WTC11 (cell line): ENCODE results near the gene RBM18. TPM values are rescaled to one million over a fixed set of nuclear protein-coding genes. Genes with fewer than 3 reads are reported as not detected.

Experiments
- ATAC-seq: fragments of 200-7000 bp; cut with Tn5 transposase; 2 replicates; pipeline ENCODE4 v1.10.0; 2021; ENCODE audit warnings: mild to moderate bottlenecking, moderate library complexity
- CTCF ChIA-PET: fragments of 300-600 bp; sonication (Branson Sonifier 250); formaldehyde crosslinking; loops from one replicate; lab custom pipeline; 2021; ENCODE audit warnings: antibody characterized with exemption; lab: Charles Lee
- POLR2A ChIA-PET: fragments of 350-600 bp; sonication (Branson Sonifier 250); formaldehyde crosslinking; loops from one replicate; lab custom pipeline; 2021; ENCODE audit warnings: antibody characterized with exemption; lab: Charles Lee
- DNase-seq: peaks from one replicate; pipeline ENCODE4 v3.0.0; 2021; ENCODE audit warnings: low spot score
- H3K27ac Mint-ChIP-seq: 2 replicates; pipeline ENCODE4 v1.8.0; 2021; ENCODE audit warnings: mixed read lengths
- H3K27me3 Mint-ChIP-seq: 2 replicates; pipeline ENCODE4 v1.8.0; 2021; ENCODE audit warnings: low read depth, mild to moderate bottlenecking, moderate library complexity, mixed read lengths
- H3K36me3 Mint-ChIP-seq: 2 replicates; pipeline ENCODE4 v1.8.0; 2021; ENCODE audit warnings: mixed read lengths
- H3K4me1 Mint-ChIP-seq: 2 replicates; pipeline ENCODE4 v1.8.0; 2022; ENCODE audit warnings: mixed read lengths
- H3K4me3 Mint-ChIP-seq: 2 replicates; pipeline ENCODE4 v1.8.0; 2021; ENCODE audit warnings: mild to moderate bottlenecking, moderate library complexity, mixed read lengths
- H3K9me3 Mint-ChIP-seq: 2 replicates; pipeline ENCODE4 v1.8.0; 2021; ENCODE audit warnings: mixed read lengths
- E2F1 ChIP-seq: sonication (generic); formaldehyde crosslinking; IDR thresholded peaks from 2 replicates; pipeline ENCODE4 v1.8.0; 2022; ENCODE audit warnings: mild to moderate bottlenecking, missing genetic modification reagents
- ELF4 ChIP-seq: sonication (generic); formaldehyde crosslinking; IDR thresholded peaks from 2 replicates; pipeline ENCODE4 v1.8.1; 2022; ENCODE audit warnings: low read depth, mild to moderate bottlenecking, moderate library complexity, missing genetic modification reagents
- ESRRA ChIP-seq: sonication (generic); formaldehyde crosslinking; IDR thresholded peaks from 2 replicates; pipeline ENCODE4 v1.8.1; 2022; ENCODE audit warnings: mild to moderate bottlenecking, missing genetic modification reagents, borderline replicate concordance
- ETV6 ChIP-seq: sonication (generic); formaldehyde crosslinking; IDR thresholded peaks from 2 replicates; pipeline ENCODE4 v1.8.1; 2022; ENCODE audit warnings: mild to moderate bottlenecking, missing genetic modification reagents
- FOXJ3 ChIP-seq: sonication (generic); formaldehyde crosslinking; IDR thresholded peaks from 2 replicates; pipeline ENCODE4 v1.9.0; 2021; ENCODE audit warnings: missing genetic modification reagents, mild to moderate bottlenecking, borderline replicate concordance
- FOXP4 ChIP-seq: sonication (generic); formaldehyde crosslinking; IDR thresholded peaks from 2 replicates; pipeline ENCODE4 v1.8.0; 2022; ENCODE audit warnings: mild to moderate bottlenecking, missing genetic modification reagents
- HMGA2 ChIP-seq: fragments of 250-450 bp; sonication (Bioruptor Pico); IDR thresholded peaks from 2 replicates; pipeline ENCODE4 v1.4.0; 2021; ENCODE audit warnings: mild to moderate bottlenecking, moderate library complexity
- IRF2 ChIP-seq: sonication (generic); formaldehyde crosslinking; IDR thresholded peaks from 2 replicates; pipeline ENCODE4 v1.8.0; 2022; ENCODE audit warnings: low read depth, missing genetic modification reagents, borderline replicate concordance
- MXD4 ChIP-seq: fragments of 250-450 bp; sonication (Bioruptor Pico); IDR thresholded peaks from 2 replicates; pipeline ENCODE4 v1.8.0; 2021; ENCODE audit warnings: mild to moderate bottlenecking, moderate library complexity, borderline replicate concordance
- NR3C1 ChIP-seq: sonication (generic); formaldehyde crosslinking; conservative IDR thresholded peaks from 2 replicates; pipeline ENCODE4 v1.8.1; 2023; ENCODE audit warnings: low read depth, mild to moderate bottlenecking, missing genetic modification reagents
- PRDM15 ChIP-seq: sonication (generic); formaldehyde crosslinking; IDR thresholded peaks from 2 replicates; pipeline ENCODE4 v1.8.0; 2022; ENCODE audit warnings: missing genetic modification reagents
- STAT6 ChIP-seq: sonication (generic); formaldehyde crosslinking; conservative IDR thresholded peaks from 2 replicates; pipeline ENCODE4 v1.8.1; 2023; ENCODE audit warnings: mild to moderate bottlenecking, low read depth, missing genetic modification reagents, moderate library complexity
- TCF7 ChIP-seq: sonication (generic); formaldehyde crosslinking; IDR thresholded peaks from 2 replicates; pipeline ENCODE4 v1.8.0; 2022; ENCODE audit warnings: mild to moderate bottlenecking, low read depth, missing genetic modification reagents, moderate library complexity
- TEAD4 ChIP-seq: sonication (generic); formaldehyde crosslinking; IDR thresholded peaks from 2 replicates; pipeline ENCODE4 v1.8.0; 2022; ENCODE audit warnings: mild to moderate bottlenecking, missing genetic modification reagents
- ZNF263 ChIP-seq: sonication (generic); formaldehyde crosslinking; IDR thresholded peaks from 2 replicates; pipeline ENCODE4 v1.8.1; 2022; ENCODE audit warnings: low read depth, mild to moderate bottlenecking, moderate library complexity, missing genetic modification reagents
- ZNF512 ChIP-seq: sonication (generic); formaldehyde crosslinking; IDR thresholded peaks from 2 replicates; pipeline ENCODE4 v1.8.1; 2022; ENCODE audit warnings: missing genetic modification reagents, borderline replicate concordance
- ZNF532 ChIP-seq: fragments of 250-450 bp; sonication (Bioruptor Pico); IDR thresholded peaks from 2 replicates; pipeline ENCODE4 v1.9.0; 2021; ENCODE audit warnings: mild to moderate bottlenecking, borderline replicate concordance
- total RNA-seq: library from RNA; stranded (reverse); gene quantifications from 3 replicates; pipeline ENCODE4 v1.2.3, GENCODE V29; 2021

The RBM18 gene
- total RNA-seq, 1 experiment from 2014 or later = 11.4 TPM

GRCh38 chr9:122294531-122294930 is 29.9 kb upstream of the RBM18 start (continued):
- TF ChIP-seq PRDM15 = no peak
- no peak for TF ChIP-seq IRF2 (CRISPR knock-in tag)
- TF ChIP-seq ELF4 = no peak
- no peak for TF ChIP-seq MXD4
- TF ChIP-seq TCF7 (CRISPR knock-in tag) = no peak
- TF ChIP-seq E2F1 (CRISPR knock-in tag) = no peak
- TF ChIP-seq ESRRA (CRISPR knock-in tag) = no peak

GRCh38 chr9:122291458-122291857 is 26.8 kb upstream of the RBM18 start:
- H3K36me3 Mint-ChIP-seq = peaks cover 47% of the 10 kb centered on the region
- TF ChIP-seq ESRRA (CRISPR knock-in tag) (no peak), TEAD4 (no peak), ETV6 (CRISPR knock-in tag) (no peak), STAT6 (CRISPR knock-in tag) (no peak), ZNF263 (CRISPR knock-in tag) (no peak), FOXJ3 (CRISPR knock-in tag) (no peak), ZNF532 (no peak), ZNF512 (no peak), HMGA2 (no peak), NR3C1 (no peak), FOXP4 (no peak)
- CTCF ChIA-PET = no interaction called here
- H3K27ac Mint-ChIP-seq = no peak overlapping the region
- no peak overlapping the region for H3K4me3 Mint-ChIP-seq
- peaks cover 5% of the 10 kb centered on the region; the same call in 1 of the 2 replicates for H3K4me1 Mint-ChIP-seq
- DNase-seq (no peak), ATAC-seq (no peak)
- H3K27me3 Mint-ChIP-seq = no peaks in the 10 kb centered on the region
- POLR2A ChIA-PET = no interaction called here
- H3K9me3 Mint-ChIP-seq = no peaks in the 10 kb centered on the region
